ENCODE data around the gene DHX38. TPM values are rescaled to one million over a fixed set of nuclear protein-coding genes. Genes with fewer than 3 reads are reported as not detected.

The DHX38 gene
- total RNA-seq, 4 donors from 2014 or later = 59.0 to 70.2 (median 62.8) TPM

DNA sequence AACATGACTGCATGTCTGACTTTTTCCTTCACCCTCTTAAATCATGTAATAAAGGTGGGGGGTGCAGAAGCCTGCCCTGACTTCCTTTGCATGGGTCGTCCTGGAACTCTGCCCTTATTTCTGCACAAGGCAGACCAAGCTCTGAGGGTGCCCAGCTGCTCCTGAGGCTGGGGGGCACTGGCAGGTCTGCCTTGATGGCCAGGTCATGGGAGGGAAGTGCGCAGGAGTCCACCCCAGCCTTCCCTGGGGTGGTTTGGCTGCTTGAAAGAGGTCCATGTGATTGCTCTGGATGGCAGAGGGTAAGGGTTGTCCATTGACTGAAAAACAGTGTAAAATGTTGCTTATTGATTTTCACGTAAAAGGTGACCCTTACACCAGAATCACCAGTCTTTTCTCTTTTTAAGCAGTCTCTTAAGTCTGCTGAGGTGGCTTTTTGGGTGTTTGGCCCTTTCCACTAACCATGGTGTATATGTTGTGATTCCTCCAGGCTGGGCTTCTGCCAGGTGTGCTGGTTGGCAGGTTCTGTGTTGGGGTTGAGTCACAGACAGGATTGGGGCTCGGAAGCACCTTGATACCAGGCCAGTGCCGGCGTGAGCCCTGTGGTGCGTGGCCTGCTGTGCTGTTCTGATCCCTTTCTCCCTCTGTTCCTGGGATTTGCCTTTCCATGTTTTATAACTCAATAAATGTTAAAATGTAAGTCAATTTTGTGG is 19.4 kb downstream of the DHX38 start:
- TF ChIP-seq, protein P1, sequence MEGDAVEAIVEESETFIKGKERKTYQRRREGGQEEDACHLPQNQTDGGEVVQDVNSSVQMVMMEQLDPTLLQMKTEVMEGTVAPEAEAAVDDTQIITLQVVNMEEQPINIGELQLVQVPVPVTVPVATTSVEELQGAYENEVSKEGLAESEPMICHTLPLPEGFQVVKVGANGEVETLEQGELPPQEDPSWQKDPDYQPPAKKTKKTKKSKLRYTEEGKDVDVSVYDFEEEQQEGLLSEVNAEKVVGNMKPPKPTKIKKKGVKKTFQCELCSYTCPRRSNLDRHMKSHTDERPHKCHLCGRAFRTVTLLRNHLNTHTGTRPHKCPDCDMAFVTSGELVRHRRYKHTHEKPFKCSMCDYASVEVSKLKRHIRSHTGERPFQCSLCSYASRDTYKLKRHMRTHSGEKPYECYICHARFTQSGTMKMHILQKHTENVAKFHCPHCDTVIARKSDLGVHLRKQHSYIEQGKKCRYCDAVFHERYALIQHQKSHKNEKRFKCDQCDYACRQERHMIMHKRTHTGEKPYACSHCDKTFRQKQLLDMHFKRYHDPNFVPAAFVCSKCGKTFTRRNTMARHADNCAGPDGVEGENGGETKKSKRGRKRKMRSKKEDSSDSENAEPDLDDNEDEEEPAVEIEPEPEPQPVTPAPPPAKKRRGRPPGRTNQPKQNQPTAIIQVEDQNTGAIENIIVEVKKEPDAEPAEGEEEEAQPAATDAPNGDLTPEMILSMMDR (IDR thresholded peaks at IDR 0.05) = no peak
- TF ChIP-seq POLR2AphosphoS5 (IDR thresholded peaks at IDR 0.05) = no peak
- no peak for TF ChIP-seq POLR2A (IDR thresholded peaks at IDR 0.05; ENCODE audit: low read depth)
- no peak for TF ChIP-seq EP300 (IDR thresholded peaks at IDR 0.05)
- peaks cover 50 to 59% (median 55%) of the 10 kb centered on the region in 4 donors for H3K36me3 ChIP-seq
- intact Hi-C loops (cut with DNase I) = no loop called here
- no peak overlapping the region for H3K27ac ChIP-seq (replicated peaks in 1 of 4)
- no peaks in the 10 kb centered on the region for H3K4me1 ChIP-seq
- no peak overlapping the region for H3K4me3 ChIP-seq
- H3K27me3 ChIP-seq = no peaks in the 10 kb centered on the region
- no peak for DNase-seq (ENCODE audit: extremely low spot score)
- WGBS = 80% methylated on average over 6 of the region's 7 CpGs
- H3K9me3 ChIP-seq = no peaks in the 10 kb centered on the region

- H3K27ac ChIP-seq (replicated peaks in 1 of 4) = no peak overlapping the region
- H3K36me3 ChIP-seq = peaks cover 44 to 53% (median 50%) of the 10 kb centered on the region in 4 donors
- intact Hi-C loops (cut with DNase I) = no loop called here
- H3K27me3 ChIP-seq = no peaks in the 10 kb centered on the region
- no peaks in the 10 kb centered on the region for H3K4me1 ChIP-seq
- no peaks in the 10 kb centered on the region for H3K9me3 ChIP-seq
- no peak for TF ChIP-seq POLR2AphosphoS5 (IDR thresholded peaks at IDR 0.05)
- TF ChIP-seq, protein P1 (IDR thresholded peaks at IDR 0.05) = no peak
- TF ChIP-seq EP300 (IDR thresholded peaks at IDR 0.05) = no peak
- no peak for TF ChIP-seq POLR2A (IDR thresholded peaks at IDR 0.05; ENCODE audit: low read depth)
- H3K4me3 ChIP-seq = no peak overlapping the region
- DNase-seq (ENCODE audit: extremely low spot score) = no peak
Observed at GRCh38 chr16:72113616-72113945, 19.9 kb downstream of the DHX38 start.

DNA sequence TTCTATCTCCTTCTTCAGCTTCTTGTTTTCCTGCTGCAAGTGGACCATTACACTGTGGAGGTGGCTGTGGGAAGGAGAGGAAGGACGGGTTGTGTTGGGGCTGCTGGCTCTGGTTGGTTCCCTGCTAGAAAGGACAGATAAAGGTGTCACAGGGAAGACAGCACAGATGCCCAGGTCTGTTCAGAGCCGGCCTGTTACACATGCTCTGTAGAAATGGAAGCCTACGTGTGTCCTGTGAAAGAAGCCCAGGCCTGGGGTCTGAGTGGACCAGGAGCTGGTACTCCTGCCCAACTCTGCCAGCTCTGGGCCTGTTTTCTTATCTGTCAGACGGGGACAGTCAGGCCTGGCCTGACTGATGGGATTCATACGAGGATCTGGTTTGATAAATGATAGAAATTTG is 26.4 kb downstream of the DHX38 start:
- DNase-seq (ENCODE audit: extremely low spot score) = no peak
- TF ChIP-seq, protein P1 (IDR thresholded peaks at IDR 0.05) = no peak
- TF ChIP-seq EP300 (IDR thresholded peaks at IDR 0.05) (no peak), POLR2A (IDR thresholded peaks at IDR 0.05; ENCODE audit: low read depth) (no peak), POLR2AphosphoS5 (IDR thresholded peaks at IDR 0.05) (no peak)
- no peak overlapping the region for H3K27ac ChIP-seq (replicated peaks in 1 of 4)
- WGBS = 94% methylated on average over 5 of the region's 5 CpGs
- peaks cover 0 to 5% (median under 1%) of the 10 kb centered on the region in 4 donors for H3K4me1 ChIP-seq
- no peaks in the 10 kb centered on the region for H3K27me3 ChIP-seq
- intact Hi-C loops (cut with DNase I) = no loop called here
- no peaks in the 10 kb centered on the region for H3K9me3 ChIP-seq
- H3K4me3 ChIP-seq = no peak overlapping the region
- no peaks in the 10 kb centered on the region for H3K36me3 ChIP-seq

GRCh38 chr16:72122308-72122707 is 28.7 kb downstream of the DHX38 start:
- Histone ChIP-seq H3K9me3 (no peaks in the 10 kb centered on the region), H3K4me1 (peaks cover 0 to 12% (median 5%) of the 10 kb centered on the region in 4 donors), H3K36me3 (no peaks in the 10 kb centered on the region), H3K27me3 (no peaks in the 10 kb centered on the region), H3K27ac (replicated peaks in 1 of 4) (no peak overlapping the region), H3K4me3 (no peak overlapping the region)
- intact Hi-C loops (cut with DNase I) = no loop called here
- TF ChIP-seq EP300 (IDR thresholded peaks at IDR 0.05) (no peak), POLR2AphosphoS5 (IDR thresholded peaks at IDR 0.05) (no peak), POLR2A (IDR thresholded peaks at IDR 0.05; ENCODE audit: low read depth) (no peak)
- TF ChIP-seq, protein P1 (IDR thresholded peaks at IDR 0.05) = no peak
- 96% methylated on average over 2 of the region's 2 CpGs for WGBS
- no peak for DNase-seq (ENCODE audit: extremely low spot score)

- H3K9me3 ChIP-seq = no peaks in the 10 kb centered on the region
- no peaks in the 10 kb centered on the region for H3K27me3 ChIP-seq
- H3K36me3 ChIP-seq = no peaks in the 10 kb centered on the region
- no peak for DNase-seq (ENCODE audit: extremely low spot score)
- intact Hi-C loops (cut with DNase I) = no loop called here
- WGBS = 88% methylated on average over 11 of the region's 11 CpGs
- TF ChIP-seq POLR2AphosphoS5 (IDR thresholded peaks at IDR 0.05) (no peak), POLR2A (IDR thresholded peaks at IDR 0.05; ENCODE audit: low read depth) (no peak), EP300 (IDR thresholded peaks at IDR 0.05) (no peak)
- TF ChIP-seq, protein P1 (IDR thresholded peaks at IDR 0.05) = no peak
- H3K4me3 ChIP-seq = no peak overlapping the region
- H3K27ac ChIP-seq (replicated peaks in 1 of 4) = no peak overlapping the region
- peaks cover 0 to 12% (median 5%) of the 10 kb centered on the region in 4 donors for H3K4me1 ChIP-seq
Observed at GRCh38 chr16:72122916-72123315, 29.3 kb downstream of the DHX38 start.

Measured in esophagus muscularis mucosa (tissue), 4 donors.